Heart left ventricle (tissue), 16 donors: ENCODE data around the gene SMARCD3. TPM values are rescaled to one million over a fixed set of nuclear protein-coding genes. Genes with fewer than 3 reads are reported as not detected.

ENCODE experiments used
- ATAC-seq, 4 donors: fragments of 200-7000 bp; cut with Tn5 transposase; one replicate each; pipeline ENCODE4 v1.9.1; 2020 to 2022; ENCODE audit warnings: moderate library complexity in 4 of 4, mild to moderate bottlenecking in 3 of 4, moderate number of reproducible peaks in 1 of 4
- DNase-seq, 5 donors: peaks; one replicate each; pipeline ENCODE4 v3.0.0-alpha.2; 2020
- H3K27ac ChIP-seq, 12 donors: fragments of 200-600 bp; sonication (generic) in 4 of 12; one replicate each; pipeline versions ENCODE4 v1.5.0 to v1.8.0; 2016 to 2022; ENCODE audit warnings: mild to moderate bottlenecking in 2 of 12
- H3K27me3 ChIP-seq, 9 donors: fragments of 200-600 bp; sonication (generic) in 2 of 9; one replicate each; pipeline versions ENCODE4 v1.5.1 to v1.8.0; 2016 to 2022; ENCODE audit warnings: mild to moderate bottlenecking in 3 of 9
- H3K36me3 ChIP-seq, 9 donors: fragments of 200-600 bp; sonication (generic) in 2 of 9; one replicate each; pipeline versions ENCODE4 v1.5.0 to v1.8.0; 2018 to 2022; ENCODE audit warnings: mild to moderate bottlenecking in 2 of 9
- H3K4me1 ChIP-seq, 12 donors: fragments of 200-600 bp; sonication (generic) in 4 of 12; one replicate each; pipeline versions ENCODE4 v1.5.0 to v1.8.0; 2016 to 2022; ENCODE audit warnings: mild to moderate bottlenecking in 3 of 12
- H3K4me3 ChIP-seq, 12 donors: fragments of 200-600 bp; sonication (generic) in 4 of 12; one replicate each; pipeline versions ENCODE4 v1.5.0 to v1.8.0; 2017 to 2022; ENCODE audit warnings: mild to moderate bottlenecking in 9 of 12, moderate library complexity in 4 of 12
- H3K9me3 ChIP-seq, 12 donors: fragments of 200-600 bp; sonication (generic) in 4 of 12; one replicate each; pipeline versions ENCODE4 v1.5.0 to v1.8.0; 2016 to 2022; ENCODE audit warnings: mild to moderate bottlenecking in 1 of 12
- CTCF ChIP-seq, 12 donors: fragments of 200-600 bp; sonication (generic) in 4 of 12; IDR thresholded peaks; one replicate each; pipeline versions ENCODE4 v1.5.0 to v1.8.0; 2018 to 2022; ENCODE audit warnings: antibody characterized with exemption in 12 of 12, mild to moderate bottlenecking in 5 of 12
- POLR2A ChIP-seq, 2 donors: fragments of 450-650 bp; IDR thresholded peaks; one replicate each; pipeline ENCODE4 v1.6.1; 2017; ENCODE audit warnings: antibody characterized with exemption in 2 of 2, mild to moderate bottlenecking in 2 of 2, moderate library complexity in 2 of 2
- WGBS, 4 donors: extraction: QIAGEN DNeasy Blood & Tissue Kit in 2 of 4; methylation state at CpG; one replicate each; pipeline versions ENCODE4 v1.1.5 to v1.1.7; 2013 to 2018; 5-methylcytosine and 5-hydroxymethylcytosine counted together
- intact Hi-C, 10 donors: fragments of 100-400 bp; cut with DNase I; formaldehyde crosslinking; loops; one replicate each; pipeline versions ENCODE4 v1.11.1 to v1.14.2; 2022
- long read RNA-seq, 3 donors: library from polyadenylated mRNA; unstranded; transcript quantifications; one replicate each; pipeline ENCODE4 v2.0.0, GENCODE V29; 2020 to 2021
- polyA plus RNA-seq, 2 donors: library from polyadenylated mRNA; stranded (reverse); fragments of 200-250 nt; gene quantifications; one replicate each; pipeline ENCODE4 v1.2.3, GENCODE V29; 2013
- total RNA-seq, 9 donors: library from RNA; depleted of rRNA in 2 of 9; stranded (reverse); fragments of >200 nt in 2 of 9; fragmentation: NEBNext Ultra II Directional in 3 of 9; extraction: Animal tissue kit (Norgen Biotek cat#: 25700) in 3 of 9; gene quantifications; one replicate each; pipeline versions ENCODE4 v1.1.0 to v1.2.4, GENCODE V29; 2016 to 2023
- donor health status: ischemic (EF 13 %, LVEDD 7.1; RV severe dilation, severe dysfunction).
- donor health status: healthy with polysubstance abuse.
- donor health status: DM: no; HTN: yes; CAD: no.
- donor health status: DM: no; HTN: no; CAD: no.
- donor health status: ischemic (EF 25% LVEDD 6.9; RV normal size, moderate dysfunction).
- donor health status: ischemic (EF 25% LVEDD 5.7; RV mildly dilated, moderate dysfunction).
- donor health status: healthy.
- donor health status: DM: yes; HTN: yes; CAD: no.
- donor health status: ischemic (EF 35%, LVEDD 5.7; RV mildly dilated, moderate dysfunction).
- donor health status: nonischemic (EF 11% LVEDD 7.7; RV severe dilation, severe dysfunction).
- donor health status: DM: yes; HTN: yes; CAD: no.
- donor health status: PGD.
- donor health status: ischemic (EF 29% LVEDD 5.4; RV normal size, mild dysfunction).
- donor health status: nonischemic (EF 23%, LVEDD 6.1; RV moderate dilation, normal function).

SMARCD3 gene
- total RNA-seq (100 to 1,000 TPM in 2 of 9 donors, 10 to 100 TPM in 7; 59.7 to 108 (median 92.2) TPM), polyA plus RNA-seq (100 to 1,000 TPM in 1 of 2 donors, 10 to 100 TPM in 1; 61.1 to 100 TPM)
- long read RNA-seq, donor 1, transcript SMARCD3-201 (13 exons, 1,993 nt) = major isoform, 85 of 110 reads
- long read RNA-seq, donor 1, transcript SMARCD3-203 (14 exons, 2,018 nt) = minor isoform, 6 of 110 reads
- long read RNA-seq, donor 1, partial matches to known transcripts = 12 of 110 reads
- long read RNA-seq, donor 1, other reads (novel, unspliced or antisense) = 5 of 110 reads
- long read RNA-seq, donor 2, partial matches to known transcripts = 19 of 23 reads
- long read RNA-seq, donor 2, other reads (novel, unspliced or antisense) = 4 of 23 reads
- long read RNA-seq, donor 3, transcript SMARCD3-203 (14 exons, 2,018 nt) = minor isoform, 6 of 117 reads
- long read RNA-seq, donor 3, transcript SMARCD3-201 (13 exons, 1,993 nt) = major isoform, 84 of 117 reads
- long read RNA-seq, donor 3, partial matches to known transcripts = 11 of 117 reads
- long read RNA-seq, donor 3, other reads (novel, unspliced or antisense) = 13 of 117 reads

GRCh38 chr7:151248346-151249033 lies at the start of gene SMARCD3:
SMARCD3 (minus strand) TSS chr7:151248694; CDS start chr7:151248562, 132 bp downstream.
- intact Hi-C loops = loop anchor here in 9 of 10 donors (5.0 to 10.0 kb wide), 4 partner anchors 54 to 126 kb away; no protein-coding TSS in a partner anchor
- DNase-seq (peak; percentile 82 to 90 (median 86)), ATAC-seq (peak in 3 of 4 donors; percentile 43 to 55 (median 48))
- TF ChIP-seq POLR2A (IDR thresholded peaks at IDR 0.05) (peak in 1 of 2 donors; percentile 7), CTCF (IDR thresholded peaks at IDR 0.05) (no peak)
- Histone ChIP-seq H3K9me3 (no peaks in the 10 kb centered on the region), H3K4me1 (peaks cover 4 to 93% (median 71%) of the 10 kb centered on the region in 12 donors), H3K4me3 (peak within 1 kb of the TSS; percentile 58 to 88 (median 76)), H3K36me3 (no peaks in the 10 kb centered on the region), H3K27me3 (peaks cover 0 to 60% (median 7%) of the 10 kb centered on the region in 9 donors), H3K27ac (peak within 1 kb of the TSS; percentile 86 to 100 (median 97))
- WGBS, 4 donors = 0 to 1% (median 1%) methylated on average over 55 to 71 of the region's 71 CpGs

GRCh38 chr7:151296202-151296992 lies 47.9 kb upstream of the SMARCD3 start:
- Histone ChIP-seq H3K4me1 (no peaks in the 10 kb centered on the region), H3K27ac (no peak overlapping the region), H3K27me3 (peaks cover 0 to 13% (median 0%) of the 10 kb centered on the region in 9 donors), H3K4me3 (no peak overlapping the region), H3K9me3 (peaks cover 0 to 9% (median 0%) of the 10 kb centered on the region in 12 donors), H3K36me3 (no peaks in the 10 kb centered on the region)
- no peak for ATAC-seq
- 26 to 52% (median 51%) methylated on average over 3 of the region's 3 CpGs for WGBS, 4 donors
- intact Hi-C loops = no loop called here
- DNase-seq = no peak
- TF ChIP-seq POLR2A (IDR thresholded peaks at IDR 0.05) = no peak
- TF ChIP-seq CTCF (IDR thresholded peaks at IDR 0.05) = no peak

DNA sequence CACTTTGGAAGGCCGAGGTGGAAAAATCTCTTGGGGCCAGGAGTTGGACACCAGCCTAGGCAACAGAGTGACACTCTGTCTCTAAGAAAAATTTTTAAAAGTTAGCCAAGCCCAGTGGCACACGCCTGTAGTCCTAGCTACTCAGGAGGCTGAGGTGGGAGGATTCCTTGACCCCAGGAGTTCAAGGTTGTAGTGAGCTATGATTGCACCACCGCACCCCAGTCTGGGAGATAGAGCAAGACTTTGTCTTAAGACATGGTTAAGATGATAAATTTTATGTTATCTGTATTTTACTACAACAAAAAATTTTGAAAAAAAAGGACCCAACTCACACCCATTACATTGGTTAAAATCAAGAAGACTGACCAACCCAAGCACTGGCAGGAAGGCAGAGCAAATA lies 44.4 kb upstream of the SMARCD3 start:
- H3K27me3 ChIP-seq = peaks cover 0 to 13% (median 0%) of the 10 kb centered on the region in 9 donors
- DNase-seq = no peak
- no peak overlapping the region for H3K4me3 ChIP-seq
- WGBS, 4 donors = 58 to 77% (median 60%) methylated on average over 3 of the region's 3 CpGs
- TF ChIP-seq CTCF (IDR thresholded peaks at IDR 0.05) (no peak), POLR2A (IDR thresholded peaks at IDR 0.05) (no peak)
- no peak overlapping the region for H3K27ac ChIP-seq
- no peaks in the 10 kb centered on the region for H3K36me3 ChIP-seq
- H3K4me1 ChIP-seq = no peaks in the 10 kb centered on the region
- no peak for ATAC-seq
- H3K9me3 ChIP-seq = peaks cover 0 to 9% (median 0%) of the 10 kb centered on the region in 12 donors
- intact Hi-C loops = no loop called here
